Measurements from ENCODE around the gene FIGNL1.

DNA sequence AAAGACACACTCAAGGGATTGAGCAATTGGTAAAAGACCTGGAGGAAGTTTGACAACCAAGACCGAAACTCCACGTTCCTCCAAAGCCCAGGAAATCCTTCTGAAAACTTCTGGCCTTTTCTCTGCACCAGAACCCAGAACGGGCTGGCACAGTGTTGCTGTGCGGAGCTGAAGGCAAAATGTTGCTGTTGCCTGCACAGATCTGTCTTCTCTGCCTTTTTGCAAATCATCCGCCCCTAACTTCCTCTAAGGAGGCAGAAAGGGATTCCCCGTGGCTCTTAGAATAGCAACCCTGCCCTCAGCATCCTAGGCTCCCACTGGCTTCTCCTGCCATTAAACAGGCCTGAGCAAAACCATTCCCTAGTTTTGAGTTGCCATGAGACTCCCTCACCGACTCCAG lies 44.9 kb downstream of the FIGNL1 start:
- TF ChIP-seq ZNF274 (IDR thresholded peaks at IDR 0.05; ENCODE audit: low read depth, low read length), result no peak
- no peak for TF ChIP-seq POLR2A (IDR thresholded peaks at IDR 0.05; ENCODE audit: borderline replicate concordance, extremely low read depth, insufficient read depth, insufficient read length)
- TF ChIP-seq CEBPB (IDR thresholded peaks at IDR 0.05; ENCODE audit: low read depth), result no peak
- TF ChIP-seq, protein P1, sequence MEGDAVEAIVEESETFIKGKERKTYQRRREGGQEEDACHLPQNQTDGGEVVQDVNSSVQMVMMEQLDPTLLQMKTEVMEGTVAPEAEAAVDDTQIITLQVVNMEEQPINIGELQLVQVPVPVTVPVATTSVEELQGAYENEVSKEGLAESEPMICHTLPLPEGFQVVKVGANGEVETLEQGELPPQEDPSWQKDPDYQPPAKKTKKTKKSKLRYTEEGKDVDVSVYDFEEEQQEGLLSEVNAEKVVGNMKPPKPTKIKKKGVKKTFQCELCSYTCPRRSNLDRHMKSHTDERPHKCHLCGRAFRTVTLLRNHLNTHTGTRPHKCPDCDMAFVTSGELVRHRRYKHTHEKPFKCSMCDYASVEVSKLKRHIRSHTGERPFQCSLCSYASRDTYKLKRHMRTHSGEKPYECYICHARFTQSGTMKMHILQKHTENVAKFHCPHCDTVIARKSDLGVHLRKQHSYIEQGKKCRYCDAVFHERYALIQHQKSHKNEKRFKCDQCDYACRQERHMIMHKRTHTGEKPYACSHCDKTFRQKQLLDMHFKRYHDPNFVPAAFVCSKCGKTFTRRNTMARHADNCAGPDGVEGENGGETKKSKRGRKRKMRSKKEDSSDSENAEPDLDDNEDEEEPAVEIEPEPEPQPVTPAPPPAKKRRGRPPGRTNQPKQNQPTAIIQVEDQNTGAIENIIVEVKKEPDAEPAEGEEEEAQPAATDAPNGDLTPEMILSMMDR (IDR thresholded peaks at IDR 0.05 in 2 of 3, conservative IDR thresholded peaks at IDR 0.05 in 1 of 3; ENCODE audit: borderline replicate concordance in 1 of 3, insufficient read depth in 1 of 3, low read depth in 2 of 3, low read length in 2 of 3), result no peak
- TF ChIP-seq RAD21 (IDR thresholded peaks at IDR 0.05; ENCODE audit: low read depth), result no peak
- TF ChIP-seq EZH2 (IDR thresholded peaks at IDR 0.05), result no peak
- no peak for TF ChIP-seq ZFX (IDR thresholded peaks at IDR 0.05)
- TF ChIP-seq, protein P2, sequence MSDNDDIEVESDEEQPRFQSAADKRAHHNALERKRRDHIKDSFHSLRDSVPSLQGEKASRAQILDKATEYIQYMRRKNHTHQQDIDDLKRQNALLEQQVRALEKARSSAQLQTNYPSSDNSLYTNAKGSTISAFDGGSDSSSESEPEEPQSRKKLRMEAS (IDR thresholded peaks at IDR 0.05), result no peak
- TF ChIP-seq SP1 (IDR thresholded peaks at IDR 0.05; ENCODE audit: low read depth), result no peak
- TF ChIP-seq EZH2phosphoT487 (IDR thresholded peaks at IDR 0.05; ENCODE audit: borderline replicate concordance), result no peak

Data from HCT116 (cell line).